ENCODE data around the gene MAP2K7. TPM values are rescaled to one million over a fixed set of nuclear protein-coding genes. Genes with fewer than 3 reads are reported as not detected.
A peak's percentile ranks its signal among the peaks of the same experiment; 100 is the strongest.

The MAP2K7 gene
- total RNA-seq, 1 donor from 2014 or later, result 38.6 TPM

GRCh38 chr19:7873304-7874075 is 30.2 kb upstream of the MAP2K7 start:
- peak overlapping the region; percentile 48 for H3K4me3 ChIP-seq
- peaks cover 41% of the 10 kb centered on the region for H3K4me1 ChIP-seq
- peaks cover 25% of the 10 kb centered on the region for H3K27me3 ChIP-seq (ENCODE audit: low read depth)
- ATAC-seq, result no peak
- H3K27ac ChIP-seq, result no peak overlapping the region
- DNase-seq, result no peak
- H3K9me3 ChIP-seq, result no peaks in the 10 kb centered on the region
- intact Hi-C loops (cut with DNase I), result no loop called here
- no peaks in the 10 kb centered on the region for H3K36me3 ChIP-seq
- TF ChIP-seq CTCF (IDR thresholded peaks at IDR 0.05), result no peak

- Histone ChIP-seq H3K4me1 (peaks cover 33% of the 10 kb centered on the region), H3K9me3 (no peaks in the 10 kb centered on the region), H3K36me3 (no peaks in the 10 kb centered on the region), H3K4me3 (peak within 1 kb of the TSS; percentile 48), H3K27me3 (ENCODE audit: low read depth) (peaks cover 25% of the 10 kb centered on the region), H3K27ac (no peak within 1 kb of the TSS)
- DNase-seq (peak; percentile 79), ATAC-seq (peak; percentile 54 to 57)
- intact Hi-C loops (cut with DNase I), result no loop called here
- no peak for TF ChIP-seq CTCF (IDR thresholded peaks at IDR 0.05)
Observed at GRCh38 chr19:7874076-7874896, 29.4 kb upstream of the MAP2K7 start, which contains the start of gene PRR36. TSS of gene PRR36 (minus strand) at chr19:7874390. CDS start at chr19:7873689, 701 bp downstream.

GRCh38 chr19:7874897-7875273 is 28.8 kb upstream of the MAP2K7 start:
- no peak for TF ChIP-seq CTCF (IDR thresholded peaks at IDR 0.05)
- DNase-seq, result no peak
- Histone ChIP-seq H3K4me3 (peak overlapping the region; percentile 48), H3K27ac (no peak overlapping the region), H3K9me3 (no peaks in the 10 kb centered on the region), H3K27me3 (ENCODE audit: low read depth) (peaks cover 25% of the 10 kb centered on the region), H3K4me1 (peaks cover 27% of the 10 kb centered on the region), H3K36me3 (no peaks in the 10 kb centered on the region)
- intact Hi-C loops (cut with DNase I), result no loop called here
- no peak for ATAC-seq

GRCh38 chr19:7877249-7877836 is 26.3 kb upstream of the MAP2K7 start:
- H3K27ac ChIP-seq, result no peak overlapping the region
- H3K9me3 ChIP-seq, result no peaks in the 10 kb centered on the region
- peaks cover 8% of the 10 kb centered on the region for H3K4me1 ChIP-seq
- DNase-seq (no peak), ATAC-seq (no peak)
- H3K36me3 ChIP-seq, result no peaks in the 10 kb centered on the region
- intact Hi-C loops (cut with DNase I), result no loop called here
- TF ChIP-seq CTCF (IDR thresholded peaks at IDR 0.05), result no peak
- H3K4me3 ChIP-seq, result no peak overlapping the region
- peaks cover 22% of the 10 kb centered on the region for H3K27me3 ChIP-seq (ENCODE audit: low read depth)

- H3K4me1 ChIP-seq, result no peaks in the 10 kb centered on the region
- no peak overlapping the region for H3K27ac ChIP-seq
- no peak overlapping the region for H3K4me3 ChIP-seq
- no peaks in the 10 kb centered on the region for H3K9me3 ChIP-seq
- no peaks in the 10 kb centered on the region for H3K36me3 ChIP-seq
- TF ChIP-seq CTCF (IDR thresholded peaks at IDR 0.05), result no peak
- peaks cover 5% of the 10 kb centered on the region for H3K27me3 ChIP-seq (ENCODE audit: low read depth)
- ATAC-seq, result no peak
- intact Hi-C loops (cut with DNase I), result no loop called here
- no peak for DNase-seq
Observed at GRCh38 chr19:7879111-7879807, 24.4 kb upstream of the MAP2K7 start.
